BE2C (cell line): Measurements from ENCODE around the gene METTL24.
A peak's percentile ranks its signal among the peaks of the same experiment; 100 is the strongest.

Experiments
- DNase-seq: peaks from one replicate; pipeline ENCODE4 v3.0.0-alpha.2; 2020
- H3K27me3 ChIP-seq: fragments of 250-450 bp; sonication (Bioruptor Pico); 2 replicates; pipeline ENCODE4 v1.5.1; 2020; ENCODE audit warnings: mild to moderate bottlenecking
- H3K36me3 ChIP-seq: fragments of 250-450 bp; sonication (Bioruptor Pico); 2 replicates; pipeline ENCODE4 v1.5.1; 2020; ENCODE audit warnings: mild to moderate bottlenecking
- H3K4me1 ChIP-seq: fragments of 250-450 bp; sonication (Bioruptor Pico); 2 replicates; pipeline ENCODE4 v1.5.1; 2020
- H3K4me3 ChIP-seq: 2 replicates; pipeline ENCODE4 v1.5.1; 2011; ENCODE audit warnings: low read depth, low read length
- H3K9me3 ChIP-seq: fragments of 250-450 bp; sonication (Bioruptor Pico); 2 replicates; pipeline ENCODE4 v1.5.1; 2020
- TF ChIP-seq, protein P1 (sequence below): IDR thresholded peaks from 2 replicates; pipeline ENCODE4 v1.5.1; 2012; ENCODE audit warnings: mild to moderate bottlenecking, low read depth, low read length

METTL24 gene

GRCh38 chr6:110331390-110331789, 26.8 kb downstream of the METTL24 start:
- H3K36me3 ChIP-seq, result no peaks in the 10 kb centered on the region
- DNase-seq, result no peak
- peak overlapping the region; percentile 6; the same call in 1 of the 2 replicates for H3K4me3 ChIP-seq
- no peaks in the 10 kb centered on the region for H3K9me3 ChIP-seq
- peaks cover 12% of the 10 kb centered on the region for H3K4me1 ChIP-seq
- TF ChIP-seq, protein P1, sequence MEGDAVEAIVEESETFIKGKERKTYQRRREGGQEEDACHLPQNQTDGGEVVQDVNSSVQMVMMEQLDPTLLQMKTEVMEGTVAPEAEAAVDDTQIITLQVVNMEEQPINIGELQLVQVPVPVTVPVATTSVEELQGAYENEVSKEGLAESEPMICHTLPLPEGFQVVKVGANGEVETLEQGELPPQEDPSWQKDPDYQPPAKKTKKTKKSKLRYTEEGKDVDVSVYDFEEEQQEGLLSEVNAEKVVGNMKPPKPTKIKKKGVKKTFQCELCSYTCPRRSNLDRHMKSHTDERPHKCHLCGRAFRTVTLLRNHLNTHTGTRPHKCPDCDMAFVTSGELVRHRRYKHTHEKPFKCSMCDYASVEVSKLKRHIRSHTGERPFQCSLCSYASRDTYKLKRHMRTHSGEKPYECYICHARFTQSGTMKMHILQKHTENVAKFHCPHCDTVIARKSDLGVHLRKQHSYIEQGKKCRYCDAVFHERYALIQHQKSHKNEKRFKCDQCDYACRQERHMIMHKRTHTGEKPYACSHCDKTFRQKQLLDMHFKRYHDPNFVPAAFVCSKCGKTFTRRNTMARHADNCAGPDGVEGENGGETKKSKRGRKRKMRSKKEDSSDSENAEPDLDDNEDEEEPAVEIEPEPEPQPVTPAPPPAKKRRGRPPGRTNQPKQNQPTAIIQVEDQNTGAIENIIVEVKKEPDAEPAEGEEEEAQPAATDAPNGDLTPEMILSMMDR, result no peak
- H3K27me3 ChIP-seq, result no peaks in the 10 kb centered on the region

- H3K27me3 ChIP-seq, result no peaks in the 10 kb centered on the region
- no peak overlapping the region for H3K4me3 ChIP-seq
- no peak for DNase-seq
- no peaks in the 10 kb centered on the region for H3K36me3 ChIP-seq
- H3K9me3 ChIP-seq, result no peaks in the 10 kb centered on the region
- peaks cover 16% of the 10 kb centered on the region for H3K4me1 ChIP-seq
- TF ChIP-seq, protein P1, result no peak
Observed at GRCh38 chr6:110329714-110330436, 28.3 kb downstream of the METTL24 start.

DNA sequence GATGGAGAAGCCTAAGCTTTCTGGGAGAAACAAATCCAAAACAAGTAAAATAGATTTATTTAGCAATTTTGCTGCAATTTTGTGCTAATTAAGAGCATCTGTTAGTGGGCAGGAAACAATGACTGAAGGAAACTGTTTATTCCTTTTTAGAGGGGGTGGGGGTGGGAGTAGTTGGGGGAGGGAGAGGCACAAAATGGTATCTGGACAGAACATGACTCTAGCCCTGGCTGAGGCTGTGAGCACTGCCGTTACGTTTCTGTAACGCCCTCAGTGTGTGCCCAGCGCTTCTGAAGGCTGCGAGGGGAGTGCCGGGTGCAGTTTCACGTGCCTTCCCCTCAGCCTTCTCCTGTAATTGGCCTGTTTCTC, 28.8 kb downstream of the METTL24 start:
- Histone ChIP-seq H3K4me1 (peaks cover 16% of the 10 kb centered on the region), H3K27me3 (no peaks in the 10 kb centered on the region), H3K9me3 (no peaks in the 10 kb centered on the region), H3K36me3 (no peaks in the 10 kb centered on the region), H3K4me3 (no peak overlapping the region)
- TF ChIP-seq, protein P1, result no peak
- DNase-seq, result no peak

GRCh38 chr6:110328259-110328658, 29.9 kb downstream of the METTL24 start:
- Histone ChIP-seq H3K27me3 (no peaks in the 10 kb centered on the region), H3K4me3 (no peak overlapping the region), H3K36me3 (no peaks in the 10 kb centered on the region), H3K4me1 (peaks cover 16% of the 10 kb centered on the region), H3K9me3 (no peaks in the 10 kb centered on the region)
- no peak for DNase-seq
- TF ChIP-seq, protein P1, result no peak

DNA sequence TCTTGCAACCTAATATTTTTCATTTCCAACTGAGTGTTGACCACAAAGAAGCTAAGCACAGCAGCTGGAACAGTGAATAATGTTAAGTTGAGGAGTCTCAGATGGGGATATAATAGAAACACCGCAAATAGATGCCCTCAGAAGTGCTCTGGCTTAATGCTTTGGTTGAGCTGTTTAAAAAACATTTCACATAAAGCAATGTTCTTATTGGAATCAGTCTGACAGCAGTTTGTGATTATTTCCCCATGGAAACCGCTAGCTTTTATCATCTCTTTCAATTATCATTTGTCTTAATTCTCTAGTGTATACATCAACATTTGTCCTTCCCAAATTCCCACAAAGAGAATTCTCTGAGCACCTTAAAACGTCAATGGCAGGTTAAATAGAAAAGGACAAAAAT, 30.8 kb downstream of the METTL24 start:
- TF ChIP-seq, protein P1, result no peak
- Histone ChIP-seq H3K27me3 (no peaks in the 10 kb centered on the region), H3K9me3 (no peaks in the 10 kb centered on the region), H3K4me1 (peaks cover 16% of the 10 kb centered on the region), H3K36me3 (no peaks in the 10 kb centered on the region), H3K4me3 (no peak overlapping the region)
- DNase-seq, result no peak

- TF ChIP-seq, protein P1, result no peak
- Histone ChIP-seq H3K36me3 (no peaks in the 10 kb centered on the region), H3K9me3 (no peaks in the 10 kb centered on the region), H3K27me3 (no peaks in the 10 kb centered on the region), H3K4me1 (peaks cover 16% of the 10 kb centered on the region), H3K4me3 (no peak overlapping the region)
- no peak for DNase-seq
Observed at GRCh38 chr6:110326609-110327008, 31.5 kb downstream of the METTL24 start.
